Measurements from ENCODE around the gene CAMK1G.
A peak's percentile ranks its signal among the peaks of the same experiment; 100 is the strongest.

CAMK1G gene

DNA sequence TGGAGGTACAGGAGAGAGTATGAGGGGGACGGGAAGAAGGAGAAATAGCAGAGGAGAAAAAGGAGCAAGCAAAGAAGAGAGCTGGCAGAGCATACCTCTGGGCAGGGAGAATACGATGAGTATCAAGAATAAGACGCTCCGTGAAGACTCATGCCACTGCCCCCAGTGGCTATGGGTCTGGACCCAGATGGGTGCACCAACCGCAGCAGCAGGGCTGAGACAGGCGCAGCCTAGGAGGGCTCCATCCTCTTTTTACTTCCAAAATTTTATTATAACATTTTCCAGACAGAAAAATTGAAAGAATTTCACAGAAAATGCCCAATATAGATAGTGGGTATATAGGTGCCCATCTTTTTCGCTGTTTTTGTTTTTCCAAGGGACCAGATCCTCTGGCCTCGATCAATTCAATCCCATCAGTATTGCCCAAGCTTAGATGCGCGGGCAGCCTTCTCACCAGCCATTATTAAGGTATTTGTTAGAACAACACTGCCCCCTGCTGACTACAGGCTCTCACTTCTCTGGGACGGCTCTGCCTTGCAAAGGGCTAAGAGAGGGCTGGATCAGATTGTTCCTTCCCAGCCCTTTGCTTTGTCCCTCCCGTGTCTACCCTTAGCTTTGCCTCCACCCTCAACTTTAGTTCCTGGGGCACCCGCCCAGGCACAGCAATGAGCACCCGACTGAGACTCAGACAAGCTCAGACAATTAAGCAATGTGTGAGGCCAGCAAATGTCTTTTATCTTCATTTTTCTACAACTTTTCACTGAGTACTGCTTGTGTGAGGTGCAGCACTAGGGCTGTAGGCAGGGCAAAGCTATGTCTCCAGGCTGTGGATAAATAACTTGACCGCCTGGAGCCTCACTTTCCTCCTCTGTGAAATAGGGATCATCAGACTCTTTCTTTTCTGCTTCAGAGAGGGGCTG, 17.5 kb upstream of the CAMK1G start:
- DNase-seq (ENCODE audit: low read depth, low spot score), result peak; percentile 67

GRCh38 chr1:209567698-209568175, 15.8 kb upstream of the CAMK1G start:
- DNase-seq (ENCODE audit: low read depth, low spot score), result no peak

GRCh38 chr1:209569455-209570207, 13.9 kb upstream of the CAMK1G start:
- no peak for DNase-seq (ENCODE audit: low read depth, low spot score)

- DNase-seq (ENCODE audit: low read depth, low spot score), result no peak
Measured at GRCh38 chr1:209570743-209571142, 12.8 kb upstream of the CAMK1G start.

- no peak for DNase-seq (ENCODE audit: low read depth, low spot score)
Measured at GRCh38 chr1:209576392-209577197, 6.9 kb upstream of the CAMK1G start.

GRCh38 chr1:209577346-209577745, 6.2 kb upstream of the CAMK1G start:
- DNase-seq (ENCODE audit: low read depth, low spot score), result no peak

DNA sequence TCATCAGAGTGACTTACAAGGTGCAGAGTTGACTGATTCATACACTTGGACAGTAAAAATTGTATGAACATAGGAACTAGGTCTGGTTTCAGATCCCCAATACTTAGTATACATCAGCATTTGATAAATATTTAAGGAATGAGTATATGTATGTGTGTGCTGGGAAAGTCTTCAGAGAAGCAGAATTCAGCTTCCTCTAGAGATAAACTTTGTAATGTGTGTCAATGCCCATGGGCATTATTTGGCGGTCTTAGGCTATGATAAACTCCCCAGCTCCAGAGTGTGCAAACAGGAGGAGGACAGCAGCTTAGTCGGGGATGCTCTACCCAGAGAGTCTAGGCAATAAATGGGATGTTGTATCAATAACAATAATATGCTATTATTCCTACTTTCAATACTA, 2.9 kb upstream of the CAMK1G start:
- DNase-seq (ENCODE audit: low read depth, low spot score), result no peak

- no peak for DNase-seq (ENCODE audit: low read depth, low spot score)
Measured at GRCh38 chr1:209584231-209584672, 738 bp downstream of the CAMK1G start.

DNA sequence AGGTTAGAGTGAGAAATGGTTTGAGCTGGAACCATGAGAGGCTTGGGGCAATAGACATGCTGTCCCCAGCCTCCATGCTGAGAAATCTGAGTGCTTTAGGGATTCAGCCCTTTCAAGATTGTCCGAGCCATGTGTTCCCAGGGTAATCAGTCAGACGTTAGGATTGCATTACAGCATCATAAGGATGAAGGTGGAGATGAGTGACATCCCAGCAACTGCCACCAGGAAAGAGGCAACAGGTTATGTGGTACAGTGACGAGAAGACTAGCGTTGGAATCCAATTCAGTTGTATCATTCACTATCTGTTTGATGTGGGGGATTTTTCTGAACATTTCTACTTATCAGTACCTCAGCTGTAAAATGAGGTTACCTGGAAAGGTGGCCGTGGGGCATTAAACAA, 1.7 kb downstream of the CAMK1G start:
- DNase-seq (ENCODE audit: low read depth, low spot score), result no peak

GRCh38 chr1:209585672-209586071, 2.2 kb downstream of the CAMK1G start:
- DNase-seq (ENCODE audit: low read depth, low spot score), result no peak

DNA sequence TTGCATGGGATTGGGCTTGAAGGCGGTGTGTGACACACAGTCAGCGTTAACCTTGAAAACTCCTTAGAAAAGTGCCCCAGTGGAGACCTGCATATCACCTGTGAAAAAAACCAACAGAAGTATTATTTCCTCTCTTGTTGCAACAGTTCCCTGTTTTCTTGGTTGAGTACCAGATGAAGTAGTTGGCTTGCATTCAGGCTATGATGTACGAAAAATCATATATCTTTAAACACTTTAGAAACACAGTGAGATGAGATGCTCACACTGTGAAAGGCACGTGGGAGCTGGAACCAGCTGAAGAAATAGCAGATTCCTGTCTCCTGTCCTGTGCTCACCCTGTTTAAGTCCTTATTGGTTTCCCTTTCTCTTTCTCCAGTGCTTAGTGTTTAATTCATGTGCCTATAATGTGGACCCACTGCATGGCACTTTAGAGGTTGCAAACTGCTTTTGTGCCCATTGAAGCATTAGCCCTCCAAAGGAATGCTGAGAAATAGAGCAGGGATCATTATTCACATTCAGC, 2.8 kb downstream of the CAMK1G start:
- DNase-seq (ENCODE audit: low read depth, low spot score), result no peak

DNA sequence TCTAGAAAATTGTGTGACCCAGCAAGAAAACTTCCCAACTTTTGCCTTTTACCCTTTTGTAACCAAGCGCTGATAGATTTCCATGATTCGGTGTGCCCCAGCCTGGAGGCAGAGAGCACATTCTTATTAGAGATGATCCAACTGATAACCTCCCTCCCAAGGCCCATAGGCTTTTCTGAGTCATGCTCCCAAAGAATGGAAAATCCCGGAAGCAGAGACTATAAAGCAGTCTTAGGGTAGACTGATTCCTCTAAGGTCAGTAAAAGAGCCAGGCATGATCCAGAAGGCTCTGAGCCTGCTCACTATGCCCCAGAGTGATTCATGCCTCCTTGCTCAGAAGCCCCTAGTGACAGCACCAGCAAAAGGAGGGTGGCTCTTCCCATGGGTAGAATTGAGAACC, 4.3 kb downstream of the CAMK1G start:
- DNase-seq (ENCODE audit: low read depth, low spot score), result no peak

GRCh38 chr1:209589440-209589839, 5.9 kb downstream of the CAMK1G start:
- DNase-seq (ENCODE audit: low read depth, low spot score), result no peak

DNA sequence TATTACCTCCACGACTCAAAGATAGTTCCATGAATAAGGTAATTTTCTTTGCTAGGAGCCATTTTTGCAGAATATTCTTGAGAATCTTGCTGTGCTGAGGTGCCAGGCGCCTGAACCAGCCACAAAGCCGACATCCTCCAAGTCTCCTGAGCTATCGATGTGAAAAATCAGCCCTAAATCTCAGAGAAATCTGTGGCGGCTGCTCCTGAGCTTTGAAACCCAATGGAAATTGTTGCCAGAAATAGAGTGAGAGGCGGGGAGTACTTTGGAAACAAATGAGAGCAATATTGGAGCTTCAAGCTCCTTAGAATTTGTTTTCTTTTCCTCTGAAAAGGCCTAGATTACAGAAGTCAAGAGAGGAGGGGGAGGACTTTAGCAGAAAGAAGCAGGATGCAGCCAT, 6.3 kb downstream of the CAMK1G start:
- no peak for DNase-seq (ENCODE audit: low read depth, low spot score)

DNA sequence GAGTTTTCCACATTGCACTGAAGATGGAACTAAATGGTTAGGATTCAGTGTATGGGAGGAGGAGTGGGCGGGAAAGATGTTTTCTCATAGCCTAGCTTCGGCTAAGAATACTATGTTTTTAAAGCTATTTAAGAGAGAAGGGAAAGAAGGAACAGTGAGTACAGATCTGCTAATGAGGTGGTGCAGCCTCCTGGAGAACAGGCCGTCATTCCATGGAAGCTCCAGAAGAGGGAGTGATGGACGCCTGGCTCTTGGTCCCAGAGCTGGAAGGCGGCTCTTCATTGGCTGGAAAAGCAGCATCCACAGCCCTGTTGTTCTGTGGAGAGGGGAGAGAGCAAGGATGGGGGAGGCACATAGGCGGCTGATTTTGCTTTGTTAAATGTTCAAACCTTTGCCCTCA, 6.9 kb downstream of the CAMK1G start:
- DNase-seq (ENCODE audit: low read depth, low spot score), result no peak

GRCh38 chr1:209593747-209594146, 10.2 kb downstream of the CAMK1G start:
- no peak for DNase-seq (ENCODE audit: low read depth, low spot score)

DNA sequence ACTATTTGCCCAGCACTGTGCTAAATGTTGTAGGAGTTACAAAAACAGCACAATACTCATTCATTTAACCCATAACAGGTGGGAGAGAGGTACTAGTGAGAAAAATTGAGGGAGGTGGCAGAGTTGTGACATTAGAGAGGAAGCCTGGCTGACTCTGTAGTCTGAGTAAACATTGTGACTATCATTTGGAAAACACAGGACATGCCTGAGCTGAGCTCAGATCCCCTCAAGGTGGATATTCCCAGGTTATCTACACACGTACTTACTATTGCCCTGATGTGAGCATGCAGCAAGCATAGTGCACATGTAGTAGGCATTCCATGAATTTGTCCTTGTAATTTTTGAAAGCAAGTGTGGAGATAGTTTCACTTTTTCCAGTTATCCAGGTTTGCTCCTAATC, 10.9 kb downstream of the CAMK1G start:
- no peak for DNase-seq (ENCODE audit: low read depth, low spot score)

DNA sequence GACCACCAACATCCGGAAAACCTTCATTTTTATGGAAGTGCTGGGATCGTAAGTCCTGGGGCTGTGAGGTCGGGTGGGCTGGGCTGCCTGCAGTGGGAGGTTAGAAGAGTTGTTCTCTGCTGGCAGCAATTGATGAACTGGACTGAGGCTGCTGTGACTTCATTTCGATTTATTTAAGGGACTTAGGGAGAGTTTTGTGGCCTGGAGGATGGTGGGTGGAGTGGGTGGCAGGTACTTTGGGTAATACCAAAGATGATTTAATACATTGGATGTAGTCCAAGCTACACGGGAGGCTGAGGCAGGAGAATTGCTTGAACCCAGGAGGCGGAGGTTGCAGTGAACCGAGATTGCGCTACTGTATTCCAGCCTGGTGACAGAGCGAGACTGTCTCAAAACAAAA, 11.5 kb downstream of the CAMK1G start:
- DNase-seq (ENCODE audit: low read depth, low spot score), result no peak

GRCh38 chr1:209595599-209596285, 12.2 kb downstream of the CAMK1G start:
- DNase-seq (ENCODE audit: low read depth, low spot score), result no peak

DNA sequence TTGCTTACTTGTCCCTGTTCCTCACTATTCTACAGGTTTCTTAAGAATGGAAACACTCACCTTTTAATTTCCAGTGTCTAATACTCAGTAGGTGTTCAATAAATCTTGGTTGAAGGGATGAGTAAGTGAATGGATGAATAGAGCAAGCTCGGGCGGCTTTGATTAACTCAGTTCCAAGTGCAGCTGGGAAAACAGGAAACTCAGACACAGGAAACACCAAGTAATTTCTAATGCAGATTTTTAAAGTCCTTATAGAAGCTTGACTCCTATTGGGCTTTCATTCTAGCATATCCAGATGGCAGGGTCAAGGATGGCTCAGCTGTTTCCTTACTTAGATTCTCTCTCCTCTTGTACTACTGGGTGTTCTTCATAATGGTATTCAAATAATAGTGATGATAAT, 14.0 kb downstream of the CAMK1G start:
- no peak for DNase-seq (ENCODE audit: low read depth, low spot score)

DNA sequence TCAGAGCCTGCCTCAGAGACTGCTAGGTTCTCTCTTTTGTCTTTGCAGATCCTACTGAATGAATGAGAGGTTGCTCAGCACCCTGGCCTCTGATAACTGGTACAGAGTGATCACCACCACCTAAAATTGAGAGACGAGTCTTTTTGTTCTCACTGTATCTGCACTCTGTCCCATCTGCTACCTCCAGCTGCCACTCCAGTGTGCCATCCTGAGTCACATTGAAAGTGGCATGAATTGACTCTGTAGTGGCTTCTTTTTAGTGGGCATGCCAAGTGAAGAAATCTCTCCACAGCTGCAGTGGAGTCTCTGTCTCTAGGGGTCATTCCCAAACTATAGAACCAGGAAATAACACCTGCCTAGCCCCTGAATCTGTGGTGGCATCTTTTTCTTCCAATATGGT, 14.7 kb downstream of the CAMK1G start:
- DNase-seq (ENCODE audit: low read depth, low spot score), result no peak

Data from iPS DF 19.7 (cell line).